Suppressor macrophage (primary cell): ENCODE data around the gene ARID5B.
A peak's percentile ranks its signal among the peaks of the same experiment; 100 is the strongest.

Experiments used
- DNase-seq, 4 experiments: peaks; one replicate each; pipeline ENCODE4 v3.0.0-alpha.2; 2020 to 2022

ARID5B gene

DNA sequence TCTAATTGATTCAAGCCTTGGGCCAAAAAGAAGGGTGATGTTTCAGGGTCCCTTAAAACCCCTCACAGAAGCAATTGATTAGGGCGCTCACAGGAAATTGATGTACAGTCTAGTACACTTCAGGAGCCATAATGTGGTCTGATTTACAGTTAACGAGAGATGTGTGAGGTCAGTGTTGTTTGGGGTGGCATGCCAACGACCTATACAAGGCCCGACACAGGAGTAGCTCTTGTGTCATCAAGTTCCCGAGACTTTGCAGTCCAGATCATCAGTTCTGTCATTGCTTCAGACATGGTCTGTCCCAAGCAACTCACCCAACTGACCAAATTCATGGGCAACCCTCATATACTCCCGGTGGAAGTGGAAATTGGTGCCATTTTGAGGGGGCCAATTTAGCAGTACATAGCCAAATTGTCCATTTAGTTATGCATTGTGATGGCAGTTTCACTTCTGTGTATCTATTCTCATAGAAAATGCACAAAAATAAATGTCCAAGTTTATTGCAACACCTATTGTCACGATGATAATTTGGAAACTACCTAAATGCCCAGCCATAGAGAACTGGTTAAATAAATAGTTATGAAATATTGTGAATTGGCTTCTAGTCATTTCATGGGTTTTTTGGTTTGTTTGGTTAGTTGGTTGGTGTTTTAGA, 18.0 kb upstream of the ARID5B start:
- DNase-seq = peak in 2 of 4 experiments; percentile 23 to 24

- no peak for DNase-seq
Observed at GRCh38 chr10:61887772-61888171, 13.7 kb upstream of the ARID5B start.

DNA sequence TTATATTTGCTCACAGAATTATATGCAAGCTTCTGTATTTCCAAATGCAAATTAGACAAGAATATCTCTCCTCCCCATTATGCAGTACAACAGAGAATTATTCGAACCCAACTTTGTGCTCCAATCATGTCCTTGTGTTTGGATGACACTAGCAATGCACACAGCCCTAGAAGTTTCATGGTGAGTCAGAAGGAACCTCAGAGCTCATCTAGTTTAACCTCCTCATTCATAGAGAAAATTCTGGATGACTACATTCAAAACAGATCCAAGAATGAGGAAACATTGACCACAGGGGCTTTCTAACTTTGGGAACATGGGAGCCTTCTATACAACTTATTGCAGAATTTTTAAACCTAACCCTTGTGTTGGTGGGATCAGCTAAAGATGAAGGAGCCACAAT, 12.8 kb upstream of the ARID5B start:
- peak in 1 of 4 experiments; percentile 21 for DNase-seq

DNA sequence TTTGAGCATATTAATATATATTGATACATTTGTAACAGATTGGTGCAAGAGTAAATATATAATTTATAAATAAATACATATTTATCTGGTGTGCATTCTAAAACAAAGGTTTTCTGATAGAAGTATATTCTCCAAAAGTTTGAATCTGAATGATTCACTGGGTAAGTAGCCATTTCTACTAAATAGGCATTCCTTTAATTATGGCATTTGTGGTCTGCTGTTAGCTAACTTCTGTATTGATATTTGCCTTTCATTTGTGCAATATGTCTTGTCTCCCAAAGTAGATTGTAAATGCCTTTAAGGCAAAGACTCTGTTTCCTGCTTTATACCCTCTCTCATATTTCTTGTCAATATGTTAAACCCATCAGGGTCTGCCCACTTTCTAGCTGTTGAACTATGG, 11.1 kb upstream of the ARID5B start:
- DNase-seq = no peak

GRCh38 chr10:61890881-61891409, 10.6 kb upstream of the ARID5B start:
- no peak for DNase-seq

DNA sequence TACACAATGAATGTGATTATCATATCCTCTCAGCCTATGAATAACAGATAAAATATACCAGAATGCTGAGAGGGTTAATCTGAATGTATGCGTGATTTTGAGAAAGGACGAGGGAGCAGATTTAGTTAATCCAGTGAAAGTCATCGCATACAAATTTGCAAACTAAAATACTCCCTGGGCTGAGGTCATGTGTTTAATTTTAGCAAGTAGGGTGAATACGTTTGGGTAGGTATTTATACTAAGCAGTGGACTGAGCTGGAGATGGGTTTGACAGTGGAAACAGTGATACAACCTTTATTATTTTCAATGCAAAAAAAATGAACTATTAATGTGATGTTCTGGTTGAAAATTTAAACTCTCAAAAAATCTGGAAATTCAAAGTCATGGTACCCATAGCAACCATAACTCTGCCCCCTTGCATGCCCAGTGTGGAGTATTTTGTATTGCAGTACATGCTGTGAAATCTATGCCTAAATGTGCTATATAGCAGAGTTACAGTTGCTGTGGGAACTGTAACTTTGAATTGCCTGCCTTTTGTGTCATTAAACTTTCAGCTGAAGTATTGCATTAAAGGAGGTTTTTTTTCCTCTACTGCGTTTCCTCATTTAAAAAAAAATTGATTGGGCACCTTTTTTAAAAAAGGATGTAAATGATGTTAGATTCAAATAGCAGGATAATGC, 9.5 kb upstream of the ARID5B start:
- DNase-seq = no peak

- DNase-seq = no peak
Observed at GRCh38 chr10:61892961-61893360, 8.5 kb upstream of the ARID5B start.

DNA sequence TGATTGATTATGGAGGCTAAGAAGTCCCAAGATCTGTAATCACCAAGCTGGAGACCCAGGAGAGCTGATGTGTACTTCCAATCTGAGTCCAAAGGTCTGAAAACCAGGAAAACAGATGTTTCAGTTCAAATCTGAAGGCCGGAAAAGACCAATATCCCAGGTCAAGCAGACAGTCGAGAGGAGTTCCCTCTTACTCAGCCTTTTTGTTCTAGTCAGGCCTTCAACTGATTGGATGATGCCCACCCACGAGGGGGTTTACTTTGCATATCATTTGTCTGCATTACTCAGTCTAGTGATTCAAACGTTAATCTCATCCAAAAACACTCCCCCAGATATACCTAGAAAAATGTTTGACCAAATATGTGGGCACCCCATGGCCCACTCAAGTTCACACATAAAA, 7.4 kb upstream of the ARID5B start:
- no peak for DNase-seq

DNA sequence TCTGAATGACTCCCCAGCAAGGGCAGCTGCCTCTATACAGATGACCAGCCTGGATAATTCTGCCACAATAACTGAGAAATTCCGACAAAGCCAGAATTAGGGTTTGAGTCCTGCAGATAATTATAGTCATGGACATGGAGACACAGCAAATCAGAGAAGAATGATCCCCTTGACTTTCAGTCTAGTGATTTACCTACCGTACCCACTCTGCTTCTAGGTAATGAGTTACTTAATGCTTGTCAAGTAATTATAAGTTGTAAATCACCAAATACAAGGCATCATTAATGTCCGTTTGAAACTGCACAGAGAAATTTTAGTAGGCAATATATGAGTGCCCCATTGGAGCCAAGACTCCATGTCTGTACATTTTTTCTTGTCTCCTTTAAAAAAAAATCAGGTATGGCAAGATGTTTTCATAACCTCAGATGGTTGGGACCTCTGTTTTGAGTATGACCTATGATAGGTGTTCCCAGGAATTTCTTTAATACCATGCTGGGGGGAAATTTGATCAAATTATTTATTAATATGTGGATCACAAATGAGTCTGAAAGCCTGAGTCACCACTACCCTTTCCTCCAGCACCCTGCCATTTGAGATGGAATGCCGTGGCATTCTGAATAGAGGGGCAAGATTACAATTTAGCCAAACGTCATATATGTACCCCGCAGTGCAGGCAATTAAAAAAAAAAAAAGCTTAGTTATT, 5.5 kb upstream of the ARID5B start:
- no peak for DNase-seq

DNA sequence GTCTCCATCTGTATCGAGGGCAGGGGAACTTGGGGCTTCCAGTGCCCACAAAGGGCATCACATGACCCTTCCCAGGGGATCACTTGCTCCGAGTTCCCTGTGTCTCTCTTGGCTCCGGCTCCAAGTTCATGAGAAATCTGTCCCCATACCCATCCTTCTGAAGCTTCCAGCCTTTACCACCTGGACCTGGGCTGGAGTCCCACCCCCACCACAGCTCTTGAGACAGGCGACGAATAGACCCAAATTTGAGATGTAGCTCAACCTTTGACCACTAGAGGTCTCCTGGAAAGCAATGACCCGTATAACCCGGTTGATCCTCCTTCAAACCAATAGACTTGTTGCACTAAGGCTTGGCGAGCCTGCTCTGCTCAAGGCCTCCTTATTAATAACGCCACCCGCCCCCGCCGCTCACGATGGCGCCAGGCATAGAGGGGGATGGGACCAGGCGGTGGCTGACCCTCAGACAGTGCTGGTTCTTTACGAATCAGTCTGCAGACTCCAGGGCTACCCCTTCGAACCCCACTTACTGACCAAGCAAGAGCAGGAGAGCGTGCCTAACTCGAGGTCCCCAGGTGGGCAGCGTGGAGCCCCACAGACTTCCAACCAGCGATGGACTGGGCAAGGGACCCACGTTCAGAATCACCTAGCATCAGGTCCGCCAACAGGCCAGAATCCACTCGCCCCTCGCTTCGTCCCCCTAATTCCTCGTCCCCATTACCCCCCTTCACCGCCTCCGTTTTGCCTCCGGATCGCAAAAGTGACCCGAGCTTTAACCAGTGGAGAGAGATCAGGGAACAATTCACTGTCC, 4.4 kb upstream of the ARID5B start:
- peak; percentile 83 to 87 (median 84) for DNase-seq

GRCh38 chr10:61897671-61898434, 3.6 kb upstream of the ARID5B start:
- DNase-seq = peak; percentile 47 to 68 (median 62)

GRCh38 chr10:61898435-61898778, 3.1 kb upstream of the ARID5B start:
- DNase-seq = no peak

GRCh38 chr10:61899069-61899531, 2.4 kb upstream of the ARID5B start:
- peak in 3 of 4 experiments; percentile 30 to 55 (median 47) for DNase-seq

DNA sequence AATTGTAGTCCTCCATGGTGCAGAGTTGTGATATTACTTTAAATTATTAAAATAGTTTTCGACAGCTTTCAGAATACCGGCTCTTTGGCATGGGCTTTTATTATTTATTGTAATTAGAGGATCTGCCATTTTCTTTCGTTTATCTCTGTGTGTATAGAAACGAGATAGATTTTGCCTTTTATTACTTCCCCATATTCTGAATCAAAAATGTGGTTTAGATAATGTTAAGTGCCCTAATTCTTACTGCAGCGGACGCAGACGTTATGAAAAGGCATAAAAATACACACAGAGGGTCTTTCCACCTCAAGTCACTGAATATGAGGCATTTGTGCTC, 1.9 kb upstream of the ARID5B start:
- DNase-seq = no peak

DNA sequence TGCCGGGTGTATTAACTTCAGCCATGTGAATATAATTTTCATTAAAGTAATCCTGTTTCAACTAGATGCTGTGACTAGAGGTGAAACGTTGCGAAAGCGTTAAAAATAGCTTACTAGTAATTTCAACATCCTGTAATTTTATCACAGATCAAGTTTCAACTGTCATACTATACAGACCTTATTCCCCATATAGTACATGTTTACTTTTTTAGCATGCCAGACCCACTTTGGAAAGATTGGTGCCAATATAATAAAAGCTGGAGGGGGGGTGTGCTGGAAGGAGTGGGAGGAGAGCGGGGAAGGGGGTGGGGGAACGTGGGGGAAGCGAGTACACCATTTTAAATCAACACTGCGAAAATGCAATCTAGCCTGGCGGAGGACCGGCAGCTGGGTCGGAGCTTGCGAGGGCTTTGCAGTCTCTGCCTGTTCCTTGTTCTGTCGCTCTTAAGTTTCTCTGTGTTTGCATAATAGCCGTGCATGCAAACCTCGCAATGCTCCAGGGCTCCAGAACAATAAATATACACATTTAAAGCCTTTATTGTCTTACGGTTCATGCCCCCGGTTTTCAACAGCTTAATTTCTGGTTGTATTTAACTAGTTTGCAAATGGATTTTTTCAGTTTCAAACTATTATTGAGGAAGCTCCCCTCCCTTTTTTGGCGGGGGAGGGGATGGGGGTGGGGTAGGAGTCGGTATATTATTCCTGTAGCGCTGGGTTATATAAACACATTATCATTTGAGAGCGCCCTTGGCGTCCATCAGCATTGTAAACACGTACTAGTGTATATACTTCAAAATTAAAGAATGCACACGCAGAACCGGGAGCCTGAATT, 1.3 kb upstream of the ARID5B start:
- peak; percentile 63 to 82 (median 76) for DNase-seq

- peak in 2 of 4 experiments; percentile 33 to 52 for DNase-seq
Observed at GRCh38 chr10:61901829-61902444, 438 bp downstream of the ARID5B start.

DNA sequence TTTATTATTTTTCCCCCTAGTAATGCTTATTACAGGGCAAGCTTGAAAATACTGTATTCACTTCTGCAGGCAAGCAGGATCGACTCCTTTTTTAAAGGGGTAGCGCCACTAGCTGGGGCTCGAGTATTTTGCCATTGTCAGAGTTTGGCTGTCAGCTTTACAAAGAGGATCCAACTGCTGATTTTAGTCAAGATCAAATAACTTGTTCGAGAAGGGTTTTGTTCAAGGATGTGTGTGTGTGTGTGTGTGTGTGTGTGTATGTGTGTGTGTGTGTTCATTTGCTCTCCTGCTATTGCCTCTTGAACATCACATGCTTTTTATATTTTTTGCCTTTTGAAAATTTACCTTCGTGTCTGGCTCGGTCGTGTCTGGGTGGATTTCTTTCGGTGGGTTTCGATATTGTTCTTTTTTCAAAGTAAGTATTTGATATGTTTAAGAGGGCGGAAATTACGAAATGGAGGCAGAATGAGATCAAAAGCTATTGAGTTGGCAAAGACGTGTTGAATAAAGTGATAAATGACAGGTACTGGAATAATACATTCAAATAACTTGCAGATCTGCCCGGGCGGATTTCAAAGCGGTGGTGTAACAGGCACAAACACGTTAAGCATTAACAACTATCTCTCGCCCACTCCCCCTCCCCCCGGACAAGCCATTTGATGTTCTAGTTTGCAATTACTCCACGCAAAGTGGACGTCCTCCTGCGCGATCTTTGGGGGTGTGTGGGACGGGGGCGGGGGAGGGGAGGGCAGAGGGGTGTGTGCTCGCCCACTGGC, 1.1 kb downstream of the ARID5B start:
- peak; percentile 54 to 73 (median 69) for DNase-seq

- DNase-seq = peak; percentile 57 to 82 (median 73)
Observed at GRCh38 chr10:61903221-61903927, 1.9 kb downstream of the ARID5B start.

DNA sequence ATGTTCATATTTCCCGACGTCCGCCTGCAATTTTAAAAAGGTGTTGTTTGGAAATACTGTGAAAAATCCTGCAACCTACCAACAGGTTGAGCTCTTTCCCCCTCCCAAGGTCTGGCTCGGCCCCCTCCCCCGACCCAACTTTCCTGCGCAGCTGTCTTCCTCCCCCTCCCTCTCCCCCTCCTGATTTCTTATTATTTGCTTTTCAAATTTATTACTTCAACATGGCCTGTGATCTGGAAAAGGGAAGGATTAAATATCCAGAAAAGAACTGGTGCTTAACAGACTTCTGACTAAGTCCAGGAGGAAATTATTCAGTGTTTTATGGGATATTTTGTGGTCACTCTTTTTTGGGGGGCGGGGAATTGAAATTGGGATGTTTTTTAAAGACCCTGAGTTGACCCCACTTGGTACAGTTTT, 2.4 kb downstream of the ARID5B start:
- DNase-seq = peak in 1 of 4 experiments; percentile 13
